Osteoblast (primary cell): Measurements from ENCODE around the gene ATP8B2. TPM values are rescaled to one million over a fixed set of nuclear protein-coding genes. Genes with fewer than 3 reads are reported as not detected.
A peak's percentile ranks its signal among the peaks of the same experiment; 100 is the strongest.

Experiments used
- DNase-seq: peaks from one replicate; pipeline ENCODE4 v3.0.0; 2011; ENCODE audit warnings: low spot score, mixed read lengths; ENCODE audit not compliant: insufficient read length; ENCODE audit errors: missing footprints
- H2AFZ ChIP-seq: 2 replicates; pipeline ENCODE4 v1.6.0; 2011; ENCODE audit warnings: mild to moderate bottlenecking, low read length
- H3K27ac ChIP-seq: 2 replicates; pipeline ENCODE4 v1.5.1; 2011; ENCODE audit warnings: mild to moderate bottlenecking, low read depth, low read length, moderate library complexity
- H3K27me3 ChIP-seq: 2 replicates; pipeline ENCODE4 v1.6.0; 2012; ENCODE audit warnings: mild to moderate bottlenecking, control low read depth, inconsistent platforms, low read length, moderate library complexity; ENCODE audit not compliant: insufficient read depth
- H3K36me3 ChIP-seq: 2 replicates; pipeline ENCODE4 v1.5.1; 2011; ENCODE audit warnings: mild to moderate bottlenecking, low read length, control low read depth, moderate library complexity; ENCODE audit not compliant: insufficient read depth
- H3K4me1 ChIP-seq: 2 replicates; pipeline ENCODE4 v1.5.1; 2011; ENCODE audit warnings: mild to moderate bottlenecking, low read length, control low read depth, moderate library complexity; ENCODE audit not compliant: insufficient read depth
- H3K4me2 ChIP-seq: 2 replicates; pipeline ENCODE4 v1.6.0; 2011; ENCODE audit warnings: mild to moderate bottlenecking, low read length; ENCODE audit not compliant: insufficient read depth
- H3K4me3 ChIP-seq: fragments of 200-600 bp; sonication (generic); 3 replicates; pipeline ENCODE4 v1.5.1; 2012; ENCODE audit warnings: mild to moderate bottlenecking, low read length, inconsistent platforms; ENCODE audit not compliant: insufficient read depth
- H3K79me2 ChIP-seq: 2 replicates; pipeline ENCODE4 v1.6.0; 2012; ENCODE audit warnings: mild to moderate bottlenecking, low read length, control low read depth, inconsistent platforms; ENCODE audit not compliant: insufficient read depth
- H3K9me3 ChIP-seq: 2 replicates; pipeline ENCODE4 v1.5.1; 2011; ENCODE audit warnings: low read depth, low read length, control low read depth
- H4K20me1 ChIP-seq: 2 replicates; pipeline ENCODE4 v1.6.0; 2012; ENCODE audit warnings: mild to moderate bottlenecking, low read length, control low read depth; ENCODE audit not compliant: insufficient read depth
- total RNA-seq: library from RNA; depleted of rRNA; stranded (reverse); fragments of >200 nt; gene quantifications from 2 replicates; pipeline ENCODE4 v1.2.3, GENCODE V29; 2012
- TF ChIP-seq, protein P1 (sequence below): IDR thresholded peaks from 2 replicates; pipeline ENCODE4 v1.5.1; 2011; ENCODE audit warnings: mild to moderate bottlenecking, low read depth, low read length, moderate library complexity; ENCODE audit errors: extremely low read depth

ATP8B2 gene
- total RNA-seq, 1 donor = 162 TPM

DNA sequence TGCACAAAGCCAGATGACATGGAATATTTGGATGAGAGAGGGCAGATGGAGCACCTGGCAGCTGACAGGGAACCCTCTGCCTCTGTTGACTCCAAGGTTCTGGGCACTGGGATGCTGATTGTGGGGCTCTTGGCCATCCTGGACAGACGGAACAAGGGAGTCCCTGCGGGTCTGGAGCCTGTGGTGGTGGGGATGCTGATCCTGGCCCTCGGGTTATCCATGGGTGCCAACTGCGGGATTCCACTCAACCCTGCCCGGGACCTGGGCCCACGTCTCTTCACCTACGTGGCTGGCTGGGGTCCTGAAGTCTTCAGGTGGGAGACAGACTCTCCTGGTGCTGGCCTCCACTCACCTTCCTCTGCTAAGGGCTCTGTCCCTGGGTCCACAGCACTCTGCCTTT lies 1.8 kb upstream of the ATP8B2 start:
- Histone ChIP-seq H3K79me2 (peaks cover 12% of the 10 kb centered on the region), H3K27me3 (peaks cover 15% of the 10 kb centered on the region), H3K4me2 (no peak overlapping the region), H3K36me3 (no peaks in the 10 kb centered on the region), H3K4me1 (peaks cover 20% of the 10 kb centered on the region), H2AFZ (no peak overlapping the region), H3K9me3 (no peaks in the 10 kb centered on the region), H4K20me1 (no peaks in the 10 kb centered on the region), H3K4me3 (no peak overlapping the region), H3K27ac (no peak overlapping the region)
- no peak for DNase-seq
- TF ChIP-seq, protein P1, sequence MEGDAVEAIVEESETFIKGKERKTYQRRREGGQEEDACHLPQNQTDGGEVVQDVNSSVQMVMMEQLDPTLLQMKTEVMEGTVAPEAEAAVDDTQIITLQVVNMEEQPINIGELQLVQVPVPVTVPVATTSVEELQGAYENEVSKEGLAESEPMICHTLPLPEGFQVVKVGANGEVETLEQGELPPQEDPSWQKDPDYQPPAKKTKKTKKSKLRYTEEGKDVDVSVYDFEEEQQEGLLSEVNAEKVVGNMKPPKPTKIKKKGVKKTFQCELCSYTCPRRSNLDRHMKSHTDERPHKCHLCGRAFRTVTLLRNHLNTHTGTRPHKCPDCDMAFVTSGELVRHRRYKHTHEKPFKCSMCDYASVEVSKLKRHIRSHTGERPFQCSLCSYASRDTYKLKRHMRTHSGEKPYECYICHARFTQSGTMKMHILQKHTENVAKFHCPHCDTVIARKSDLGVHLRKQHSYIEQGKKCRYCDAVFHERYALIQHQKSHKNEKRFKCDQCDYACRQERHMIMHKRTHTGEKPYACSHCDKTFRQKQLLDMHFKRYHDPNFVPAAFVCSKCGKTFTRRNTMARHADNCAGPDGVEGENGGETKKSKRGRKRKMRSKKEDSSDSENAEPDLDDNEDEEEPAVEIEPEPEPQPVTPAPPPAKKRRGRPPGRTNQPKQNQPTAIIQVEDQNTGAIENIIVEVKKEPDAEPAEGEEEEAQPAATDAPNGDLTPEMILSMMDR = no peak

- peaks cover 19% of the 10 kb centered on the region for H3K79me2 ChIP-seq
- DNase-seq = no peak
- TF ChIP-seq, protein P1 = no peak
- peak overlapping the region; percentile 94 for H2AFZ ChIP-seq
- no peaks in the 10 kb centered on the region for H3K9me3 ChIP-seq
- peak overlapping the region; percentile 98 for H3K4me2 ChIP-seq
- H3K27ac ChIP-seq = no peak overlapping the region
- no peaks in the 10 kb centered on the region for H3K36me3 ChIP-seq
- peaks cover 5% of the 10 kb centered on the region for H4K20me1 ChIP-seq
- H3K27me3 ChIP-seq = peaks cover 15% of the 10 kb centered on the region
- peaks cover 26% of the 10 kb centered on the region for H3K4me1 ChIP-seq
- peak overlapping the region; percentile 83 for H3K4me3 ChIP-seq
Observed at GRCh38 chr1:154324241-154324640, 1.1 kb upstream of the ATP8B2 start.

DNA sequence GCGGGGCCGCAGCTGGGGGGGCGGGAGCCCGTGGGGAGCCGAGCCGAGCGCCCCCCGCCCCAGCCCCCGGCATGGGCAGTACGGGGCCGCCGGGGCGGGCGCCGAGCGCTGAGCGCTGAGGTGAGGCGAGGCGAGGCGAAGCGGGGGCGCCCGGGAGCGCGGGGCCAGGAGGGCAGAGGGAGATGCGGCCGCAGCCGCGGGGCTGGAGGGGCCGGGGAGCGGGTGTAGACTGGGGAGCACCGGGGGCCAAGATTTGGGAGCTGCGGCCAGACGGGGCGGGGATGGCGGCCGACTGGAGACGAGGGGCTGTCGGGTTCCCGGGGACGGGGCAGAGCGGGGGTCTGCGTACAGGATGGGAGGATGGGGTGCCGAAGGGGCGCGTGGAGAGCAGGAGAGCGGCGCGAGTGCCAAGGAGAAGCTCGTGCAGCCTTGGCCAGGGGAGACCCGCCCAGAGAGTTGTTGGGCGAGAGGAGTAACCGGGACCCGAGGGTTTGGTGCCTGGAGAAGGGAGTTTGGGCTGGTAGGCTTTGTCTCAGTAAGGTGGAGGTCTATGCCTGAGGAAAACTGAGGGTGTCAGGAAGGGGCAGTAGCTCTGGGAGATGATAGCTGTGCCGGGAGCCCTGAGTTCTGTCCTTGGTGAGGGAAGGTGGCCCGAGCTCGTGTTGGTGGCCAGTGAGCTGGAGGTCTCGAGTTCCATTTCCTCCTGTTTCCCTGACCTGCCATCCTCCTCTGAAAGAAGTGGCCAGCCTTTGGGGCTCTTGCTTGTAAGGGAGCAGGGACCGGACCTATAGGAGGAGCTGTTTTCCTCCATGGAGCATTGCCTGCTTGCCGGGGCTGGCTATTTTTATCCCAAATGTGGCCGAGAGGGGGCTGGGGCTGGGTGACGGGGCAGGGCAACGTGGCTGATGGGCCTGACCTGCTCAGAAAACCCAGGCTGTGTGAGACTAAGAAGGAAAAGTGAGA lies 539 bp downstream of the ATP8B2 start:
- Histone ChIP-seq H4K20me1 (peaks cover 21% of the 10 kb centered on the region), H3K79me2 (peaks cover 35% of the 10 kb centered on the region), H3K27me3 (peaks cover 15% of the 10 kb centered on the region), H2AFZ (peak overlapping the region; percentile 81), H3K36me3 (peaks cover 14% of the 10 kb centered on the region), H3K4me1 (peaks cover 33% of the 10 kb centered on the region), H3K9me3 (no peaks in the 10 kb centered on the region), H3K4me3 (peak overlapping the region; percentile 83), H3K4me2 (peak overlapping the region; percentile 97), H3K27ac (peak overlapping the region; percentile 100)
- TF ChIP-seq, protein P1 = peak; percentile 69
- peak; percentile 99 for DNase-seq
